C4-2B (cell line): ENCODE data around the gene EVC.

Experiments
- CTCF ChIP-seq: fragments of 450-650 bp; conservative IDR thresholded peaks from 2 replicates; pipeline ENCODE4 v1.5.1; 2017; ENCODE audit warnings: mild to moderate bottlenecking
- ZFX ChIP-seq: fragments of 450-650 bp; IDR thresholded peaks from 2 replicates; pipeline ENCODE4 v1.6.1; 2017

DNA sequence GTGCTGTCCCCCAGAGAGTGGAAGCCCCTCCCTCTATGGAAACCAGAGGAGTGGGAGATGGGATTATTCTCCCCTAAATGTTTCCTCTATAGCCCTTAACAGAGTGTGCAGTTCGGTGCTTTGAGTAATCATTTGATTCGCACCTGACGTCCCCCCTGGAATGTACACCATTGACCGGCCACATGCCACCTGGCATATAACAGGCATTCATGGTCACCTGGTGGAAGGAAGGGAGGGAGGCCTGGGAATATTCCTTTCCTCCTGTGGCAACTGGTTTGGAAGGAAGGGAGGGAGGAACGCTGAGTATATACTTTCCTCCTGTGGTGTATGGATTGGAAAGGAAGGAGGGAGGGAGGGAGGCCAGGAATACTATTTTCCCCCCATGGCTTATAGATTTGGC is 104.6 kb downstream of the EVC start:
- TF ChIP-seq CTCF (no peak), ZFX (no peak)
